ENCODE data around the gene OGFOD2.

DNA sequence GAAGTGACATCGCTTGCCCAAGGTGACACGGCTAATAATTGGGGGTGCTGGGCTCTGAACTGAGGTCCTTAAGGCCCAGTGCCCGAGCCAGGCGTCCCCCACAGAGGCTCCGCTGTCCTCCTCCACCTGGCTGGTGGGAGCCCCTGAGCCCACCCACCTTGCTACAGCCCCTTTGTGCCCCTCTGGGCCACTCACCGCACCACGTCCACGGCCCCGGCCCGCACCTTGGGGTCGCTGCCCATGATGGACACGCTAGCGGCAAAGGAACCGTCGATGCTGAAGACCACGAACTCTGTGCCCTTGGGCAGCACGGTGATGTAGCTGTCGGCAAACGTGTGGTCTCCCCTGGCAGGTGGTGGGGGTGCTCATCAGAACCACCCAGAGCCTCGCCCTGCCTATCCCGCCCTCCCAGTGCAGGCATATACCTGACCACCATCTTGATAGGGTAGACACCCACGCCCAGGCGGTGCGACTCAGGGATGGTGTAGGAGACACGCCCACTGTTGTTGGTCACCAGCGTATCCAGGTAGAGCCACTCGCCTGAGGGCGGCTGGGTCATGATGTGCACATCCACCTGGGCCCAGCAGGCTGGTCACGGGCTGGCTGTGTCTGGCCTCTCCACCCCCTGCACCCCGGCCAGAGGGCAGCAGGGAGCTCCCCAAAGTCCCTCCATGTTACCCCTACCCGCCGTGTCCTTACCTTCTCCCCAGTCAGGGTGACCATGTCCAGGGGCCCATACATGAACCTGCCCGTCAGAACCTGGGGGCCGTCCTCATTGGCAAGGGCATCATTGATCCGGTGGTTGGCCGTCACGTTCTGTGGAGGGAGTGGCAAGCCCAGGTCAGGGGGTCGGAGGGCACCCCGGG, 12.3 kb downstream of the OGFOD2 start:
- TF ChIP-seq, protein P1, sequence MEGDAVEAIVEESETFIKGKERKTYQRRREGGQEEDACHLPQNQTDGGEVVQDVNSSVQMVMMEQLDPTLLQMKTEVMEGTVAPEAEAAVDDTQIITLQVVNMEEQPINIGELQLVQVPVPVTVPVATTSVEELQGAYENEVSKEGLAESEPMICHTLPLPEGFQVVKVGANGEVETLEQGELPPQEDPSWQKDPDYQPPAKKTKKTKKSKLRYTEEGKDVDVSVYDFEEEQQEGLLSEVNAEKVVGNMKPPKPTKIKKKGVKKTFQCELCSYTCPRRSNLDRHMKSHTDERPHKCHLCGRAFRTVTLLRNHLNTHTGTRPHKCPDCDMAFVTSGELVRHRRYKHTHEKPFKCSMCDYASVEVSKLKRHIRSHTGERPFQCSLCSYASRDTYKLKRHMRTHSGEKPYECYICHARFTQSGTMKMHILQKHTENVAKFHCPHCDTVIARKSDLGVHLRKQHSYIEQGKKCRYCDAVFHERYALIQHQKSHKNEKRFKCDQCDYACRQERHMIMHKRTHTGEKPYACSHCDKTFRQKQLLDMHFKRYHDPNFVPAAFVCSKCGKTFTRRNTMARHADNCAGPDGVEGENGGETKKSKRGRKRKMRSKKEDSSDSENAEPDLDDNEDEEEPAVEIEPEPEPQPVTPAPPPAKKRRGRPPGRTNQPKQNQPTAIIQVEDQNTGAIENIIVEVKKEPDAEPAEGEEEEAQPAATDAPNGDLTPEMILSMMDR (IDR thresholded peaks at IDR 0.05; ENCODE audit: low read length): no peak
- no peak for TF ChIP-seq EZH2 (IDR thresholded peaks at IDR 0.05; ENCODE audit: borderline replicate concordance, low read length)
